HepG2 (cell line): ENCODE measurements around the gene PPP4R2. TPM values are rescaled to one million over a fixed set of nuclear protein-coding genes. Genes with fewer than 3 reads are reported as not detected.

Experiments
- ARHGAP35 ChIP-seq: sonication (generic); formaldehyde crosslinking; IDR thresholded peaks from 2 replicates; pipeline ENCODE4 v1.9.0; 2022; ENCODE audit warnings: mild to moderate bottlenecking, inconsistent platforms, moderate library complexity, missing genetic modification reagents, borderline replicate concordance
- CENPX ChIP-seq: sonication (generic); formaldehyde crosslinking; IDR thresholded peaks from 2 replicates; pipeline ENCODE4 v1.9.0; 2021; ENCODE audit warnings: mild to moderate bottlenecking, missing genetic modification reagents, moderate library complexity
- ESRRA ChIP-seq: sonication (generic); formaldehyde crosslinking; IDR thresholded peaks from 2 replicates; pipeline ENCODE4 v1.5.1; 2020; ENCODE audit warnings: mild to moderate bottlenecking, low read depth, missing genetic modification reagents
- FOXK1 ChIP-seq: sonication (generic); formaldehyde crosslinking; IDR thresholded peaks from 2 replicates; pipeline ENCODE4 v1.4.0; 2020; ENCODE audit warnings: low read depth, missing genetic modification reagents, borderline replicate concordance
- JDP2 ChIP-seq: sonication (generic); formaldehyde crosslinking; IDR thresholded peaks from 2 replicates; pipeline ENCODE4 v1.8.1; 2022; ENCODE audit warnings: missing genetic modification reagents, borderline replicate concordance
- KDM1A ChIP-seq: IDR thresholded peaks from 2 replicates; pipeline ENCODE4 v1.6.1; 2016; ENCODE audit warnings: missing compliant biosample characterization
- KDM4B ChIP-seq: sonication (generic); formaldehyde crosslinking; IDR thresholded peaks from 2 replicates; pipeline ENCODE4 v1.4.0; 2020; ENCODE audit warnings: missing genetic modification reagents
- MAFF ChIP-seq: IDR thresholded peaks from 2 replicates; pipeline ENCODE4 v1.6.1; 2011; ENCODE audit warnings: low read depth, low read length, improper control_type of control experiment
- NFE2L1 ChIP-seq: sonication (generic); formaldehyde crosslinking; IDR thresholded peaks from 2 replicates; pipeline ENCODE4 v1.4.0; 2020; ENCODE audit warnings: missing genetic modification reagents, mild to moderate bottlenecking, borderline replicate concordance
- NR2F1 ChIP-seq, 2 experiments: fragments of 450-650 bp in 1 of 2; formaldehyde crosslinking in 1 of 2; IDR thresholded peaks; 2 replicates each; pipeline versions ENCODE4 v1.5.0 to v1.6.1; 2016 to 2020; ENCODE audit warnings: mild to moderate bottlenecking in 1 of 2, missing compliant biosample characterization in 1 of 2, missing genetic modification reagents in 1 of 2, moderate library complexity in 1 of 2
- PHB2 ChIP-seq: fragments of 450-650 bp; IDR thresholded peaks from 2 replicates; pipeline ENCODE4 v1.6.1; 2018; ENCODE audit not compliant: partially characterized antibody
- RFX5 ChIP-seq: IDR thresholded peaks from 2 replicates; pipeline ENCODE4 v1.6.1; 2011; ENCODE audit warnings: low read depth, low read length, improper control_type of control experiment
- SMC3 ChIP-seq: IDR thresholded peaks from 2 replicates; pipeline ENCODE4 v1.6.1; 2011; ENCODE audit warnings: low read length, improper control_type of control experiment
- SP4 ChIP-seq: sonication (generic); formaldehyde crosslinking; IDR thresholded peaks from 2 replicates; pipeline ENCODE4 v1.8.1; 2023; ENCODE audit warnings: mild to moderate bottlenecking, missing genetic modification reagents
- TAF15 ChIP-seq: fragments of 200-400 bp; formaldehyde crosslinking; IDR thresholded peaks from one replicate; pipeline ENCODE4 v1.6.1; 2018; ENCODE audit warnings: mild to moderate bottlenecking, low read depth, low read length; ENCODE audit not compliant: poor library complexity, severe bottlenecking
- TARDBP ChIP-seq: sonication (generic); formaldehyde crosslinking; IDR thresholded peaks from 2 replicates; pipeline ENCODE4 v1.8.0; 2022; ENCODE audit warnings: mild to moderate bottlenecking, missing genetic modification reagents
- YEATS2 ChIP-seq: sonication (generic); formaldehyde crosslinking; IDR thresholded peaks from 2 replicates; pipeline ENCODE4 v1.4.0; 2020; ENCODE audit warnings: missing genetic modification reagents, borderline replicate concordance
- ZBTB1 ChIP-seq: sonication (generic); formaldehyde crosslinking; IDR thresholded peaks from 2 replicates; pipeline ENCODE4 v1.4.0; 2020; ENCODE audit warnings: missing genetic modification reagents, borderline replicate concordance
- ZBTB21 ChIP-seq: sonication (generic); formaldehyde crosslinking; IDR thresholded peaks from 2 replicates; pipeline ENCODE4 v1.4.0; 2020; ENCODE audit warnings: missing genetic modification reagents
- ZNF282 ChIP-seq: fragments of 450-650 bp; IDR thresholded peaks from 2 replicates; pipeline ENCODE4 v1.6.1; 2018; ENCODE audit not compliant: partially characterized antibody
- ZNF331 ChIP-seq: sonication (generic); formaldehyde crosslinking; IDR thresholded peaks from 2 replicates; pipeline ENCODE4 v1.4.0; 2020; ENCODE audit warnings: missing genetic modification reagents
- ZNF337 ChIP-seq: sonication (generic); formaldehyde crosslinking; IDR thresholded peaks from 2 replicates; pipeline ENCODE4 v1.5.1; 2020; ENCODE audit warnings: missing genetic modification reagents, low read depth, mild to moderate bottlenecking, borderline replicate concordance
- ZNF432 ChIP-seq: sonication (generic); formaldehyde crosslinking; IDR thresholded peaks from 2 replicates; pipeline ENCODE4 v1.5.0; 2020; ENCODE audit warnings: missing genetic modification reagents, mild to moderate bottlenecking, borderline replicate concordance
- ZNF546 ChIP-seq: sonication (generic); formaldehyde crosslinking; conservative IDR thresholded peaks from 2 replicates; pipeline ENCODE4 v1.8.1; 2023; ENCODE audit warnings: mild to moderate bottlenecking, missing genetic modification reagents
- ZNF557 ChIP-seq: sonication (generic); formaldehyde crosslinking; IDR thresholded peaks from 2 replicates; pipeline ENCODE4 v1.4.0; 2020; ENCODE audit warnings: missing genetic modification reagents
- ZNF563 ChIP-seq: sonication (generic); formaldehyde crosslinking; IDR thresholded peaks from 2 replicates; pipeline ENCODE4 v1.8.0; 2022; ENCODE audit warnings: mild to moderate bottlenecking, moderate library complexity, missing genetic modification reagents
- ZSCAN29 ChIP-seq: sonication (generic); formaldehyde crosslinking; conservative IDR thresholded peaks from 2 replicates; pipeline ENCODE4 v1.4.0; 2020; ENCODE audit warnings: mild to moderate bottlenecking, missing genetic modification reagents
- polyA plus RNA-seq, 8 experiments: library from polyadenylated mRNA; depleted of rRNA in 3 of 8; stranded (reverse) in 7 of 8; unstranded in 1 of 8; fragments of >200 nt; fragmentation: Illumina TruSeq in 4 of 8; extraction: Trizol in 4 of 8; gene quantifications; 2 replicates each; pipeline versions ENCODE4 v1.2.1 to v1.2.3, GENCODE V29; 2011 to 2016; ENCODE audit warnings: low read depth in 4 of 8, missing spikeins in 1 of 8, mixed read lengths in 1 of 8; ENCODE audit not compliant: insufficient read depth in 1 of 8
- total RNA-seq, 5 experiments: library from RNA; depleted of rRNA; stranded (reverse); fragments of >200 nt; fragmentation: Illumina TruSeq; extraction: Trizol; gene quantifications; 2 replicates each; pipeline ENCODE4 v1.2.3, GENCODE V29; 2016; ENCODE audit warnings: low read depth in 1 of 5
- TF ChIP-seq, protein P1 (sequence below): IDR thresholded peaks from 2 replicates; pipeline ENCODE4 v1.6.1; 2012; ENCODE audit warnings: inconsistent platforms
- TF ChIP-seq, protein P2 (sequence below): sonication (generic); formaldehyde crosslinking; IDR thresholded peaks from 2 replicates; pipeline ENCODE4 v1.4.0; 2020; ENCODE audit warnings: mild to moderate bottlenecking, low read depth, missing genetic modification reagents
- TF ChIP-seq, protein P3 (sequence below): sonication (generic); formaldehyde crosslinking; IDR thresholded peaks from 2 replicates; pipeline ENCODE4 v1.8.1; 2023; ENCODE audit warnings: mild to moderate bottlenecking, missing genetic modification reagents, borderline replicate concordance
- TF ChIP-seq, protein P4 (sequence below): sonication (generic); formaldehyde crosslinking; conservative IDR thresholded peaks from 2 replicates; pipeline ENCODE4 v1.5.0; 2020; ENCODE audit warnings: missing genetic modification reagents

PPP4R2 gene
- total and polyA plus RNA-seq, 2 of the 13 experiments (the other 11 are each of a cell fraction or from before 2014, with no cell fraction given): 22.3 to 161 TPM

DNA sequence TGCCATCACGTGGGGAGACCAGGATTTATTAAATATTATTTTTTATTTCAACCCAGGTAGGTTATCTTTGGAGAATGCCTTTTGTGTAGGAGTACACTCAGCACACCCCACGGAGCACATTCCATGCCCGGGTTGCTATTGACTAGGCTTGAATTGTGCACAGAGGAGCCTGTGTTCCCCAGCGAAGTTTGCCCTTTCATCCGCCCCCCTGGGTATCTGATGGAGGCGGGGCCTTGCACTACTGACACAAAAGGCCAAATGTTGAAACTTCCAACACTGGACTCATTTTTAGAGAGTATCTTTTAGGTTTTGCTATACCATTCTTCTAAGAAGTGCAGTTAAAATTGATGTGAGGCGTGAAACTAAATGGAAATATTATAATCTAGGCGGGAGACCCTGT is 39.3 kb upstream of the PPP4R2 start (continued):
- TF ChIP-seq TARDBP (CRISPR knock-in tag): peak; percentile 79; the same call in 1 of the 2 replicates
- 0 out of 4 replicates have a peak, but pooled peaks of 1 of the 2 experiments have one; percentile 22 for TF ChIP-seq NR2F1 (CRISPR knock-in tag; IDR thresholded peaks at IDR 0.05)
- TF ChIP-seq CENPX (CRISPR knock-in tag): no peak
- no peak for TF ChIP-seq PHB2
- TF ChIP-seq, protein P1, sequence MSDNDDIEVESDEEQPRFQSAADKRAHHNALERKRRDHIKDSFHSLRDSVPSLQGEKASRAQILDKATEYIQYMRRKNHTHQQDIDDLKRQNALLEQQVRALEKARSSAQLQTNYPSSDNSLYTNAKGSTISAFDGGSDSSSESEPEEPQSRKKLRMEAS: no peak
- TF ChIP-seq, protein P2, sequence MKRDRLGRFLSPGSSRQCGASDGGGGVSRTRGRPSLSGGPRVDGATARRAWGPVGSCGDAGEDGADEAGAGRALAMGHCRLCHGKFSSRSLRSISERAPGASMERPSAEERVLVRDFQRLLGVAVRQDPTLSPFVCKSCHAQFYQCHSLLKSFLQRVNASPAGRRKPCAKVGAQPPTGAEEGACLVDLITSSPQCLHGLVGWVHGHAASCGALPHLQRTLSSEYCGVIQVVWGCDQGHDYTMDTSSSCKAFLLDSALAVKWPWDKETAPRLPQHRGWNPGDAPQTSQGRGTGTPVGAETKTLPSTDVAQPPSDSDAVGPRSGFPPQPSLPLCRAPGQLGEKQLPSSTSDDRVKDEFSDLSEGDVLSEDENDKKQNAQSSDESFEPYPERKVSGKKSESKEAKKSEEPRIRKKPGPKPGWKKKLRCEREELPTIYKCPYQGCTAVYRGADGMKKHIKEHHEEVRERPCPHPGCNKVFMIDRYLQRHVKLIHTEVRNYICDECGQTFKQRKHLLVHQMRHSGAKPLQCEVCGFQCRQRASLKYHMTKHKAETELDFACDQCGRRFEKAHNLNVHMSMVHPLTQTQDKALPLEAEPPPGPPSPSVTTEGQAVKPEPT: no peak
- no peak for TF ChIP-seq ZSCAN29 (CRISPR knock-in tag)
- no peak for TF ChIP-seq KDM4B (CRISPR knock-in tag)
- TF ChIP-seq, protein P3, sequence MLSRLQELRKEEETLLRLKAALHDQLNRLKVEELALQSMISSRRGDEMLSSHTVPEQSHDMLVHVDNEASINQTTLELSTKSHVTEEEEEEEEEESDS (CRISPR knock-in tag): no peak
- TF ChIP-seq ZNF546 (CRISPR knock-in tag): no peak
- no peak for TF ChIP-seq NFE2L1 (CRISPR knock-in tag)
- no peak for TF ChIP-seq ZNF337
- TF ChIP-seq SP4 (CRISPR knock-in tag): no peak
- no peak for TF ChIP-seq ZNF432 (CRISPR knock-in tag)
- TF ChIP-seq KDM1A: 0 out of 2 replicates have a peak, but pooled peaks have one; percentile 34
- no peak for TF ChIP-seq SMC3
- no peak for TF ChIP-seq ZNF563 (CRISPR knock-in tag)
- TF ChIP-seq ZBTB21: no peak
- TF ChIP-seq FOXK1 (CRISPR knock-in tag): peak; percentile 54; the same call in 1 of the 2 replicates
- TF ChIP-seq, protein P4, sequence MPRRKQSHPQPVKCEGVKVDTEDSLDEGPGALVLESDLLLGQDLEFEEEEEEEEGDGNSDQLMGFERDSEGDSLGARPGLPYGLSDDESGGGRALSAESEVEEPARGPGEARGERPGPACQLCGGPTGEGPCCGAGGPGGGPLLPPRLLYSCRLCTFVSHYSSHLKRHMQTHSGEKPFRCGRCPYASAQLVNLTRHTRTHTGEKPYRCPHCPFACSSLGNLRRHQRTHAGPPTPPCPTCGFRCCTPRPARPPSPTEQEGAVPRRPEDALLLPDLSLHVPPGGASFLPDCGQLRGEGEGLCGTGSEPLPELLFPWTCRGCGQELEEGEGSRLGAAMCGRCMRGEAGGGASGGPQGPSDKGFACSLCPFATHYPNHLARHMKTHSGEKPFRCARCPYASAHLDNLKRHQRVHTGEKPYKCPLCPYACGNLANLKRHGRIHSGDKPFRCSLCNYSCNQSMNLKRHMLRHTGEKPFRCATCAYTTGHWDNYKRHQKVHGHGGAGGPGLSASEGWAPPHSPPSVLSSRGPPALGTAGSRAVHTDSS (CRISPR knock-in tag): no peak
- no peak for TF ChIP-seq TAF15
- TF ChIP-seq RFX5: no peak
- TF ChIP-seq YEATS2: no peak
- no peak for TF ChIP-seq ARHGAP35 (CRISPR knock-in tag)
- TF ChIP-seq ZNF331 (CRISPR knock-in tag): peak; percentile 55; the same call in 1 of the 2 replicates
- TF ChIP-seq ESRRA (CRISPR knock-in tag): no peak
- no peak for TF ChIP-seq ZNF282
- TF ChIP-seq MAFF: no peak
- TF ChIP-seq ZBTB1 (CRISPR knock-in tag): no peak
- TF ChIP-seq JDP2 (CRISPR knock-in tag): no peak
- no peak for TF ChIP-seq ZNF557
